A549 (cell line): ENCODE measurements around the gene SLN.

Source experiments
- EP300 ChIP-seq, 2 experiments: fragments of >200 bp; sonication (Bioruptor Twin); formaldehyde crosslinking; IDR thresholded peaks; 2 replicates in 1 of 2; 3 replicates in 1 of 2; pipeline ENCODE4 v1.6.1; 2016 to 2017
- MYC ChIP-seq: IDR thresholded peaks from 2 replicates; pipeline ENCODE4 v1.6.1; 2012; ENCODE audit warnings: mild to moderate bottlenecking, inconsistent platforms, low read length, improper control_type of control experiment, borderline replicate concordance

DNA sequence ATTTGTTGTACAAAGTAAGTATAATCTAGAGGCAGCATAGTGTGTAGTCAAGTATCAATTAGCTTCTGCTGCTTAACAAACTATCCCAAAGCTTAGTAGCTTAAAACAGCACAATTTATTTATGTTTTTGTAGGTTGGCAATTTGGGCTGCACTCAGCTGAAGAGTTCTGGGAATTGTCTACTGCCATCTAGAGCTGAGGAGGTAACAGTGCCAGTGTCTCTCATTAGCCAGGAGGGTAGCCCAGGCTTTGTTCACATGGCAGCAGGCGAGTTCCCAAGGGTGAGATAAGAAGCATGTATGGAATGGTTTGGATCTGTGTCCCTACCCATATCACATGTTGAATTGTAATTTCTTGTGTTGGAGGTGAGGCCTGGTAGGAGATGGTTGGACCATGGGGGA is 45.8 kb upstream of the SLN start:
- TF ChIP-seq EP300 (IDR thresholded peaks at IDR 0.05), result no peak
- no peak for TF ChIP-seq MYC
